Suprapubic skin (tissue), 4 donors: ENCODE results near the gene RPUSD1. TPM values are rescaled to one million over a fixed set of nuclear protein-coding genes. Genes with fewer than 3 reads are reported as not detected.

Source experiments
- DNase-seq, 2 donors: peaks; one replicate each; pipeline ENCODE4 v3.0.0-alpha.2; 2019; ENCODE audit warnings: low spot score in 2 of 2
- H3K27ac ChIP-seq: fragments of 200-600 bp; sonication (generic); one replicate; pipeline ENCODE4 v1.5.1; 2019
- H3K27me3 ChIP-seq: fragments of 200-600 bp; sonication (generic); one replicate; pipeline ENCODE4 v1.5.1; 2019
- H3K36me3 ChIP-seq: fragments of 200-600 bp; sonication (generic); one replicate; pipeline ENCODE4 v1.5.1; 2019
- H3K4me1 ChIP-seq: fragments of 200-600 bp; sonication (generic); one replicate; pipeline ENCODE4 v1.5.1; 2019
- H3K4me3 ChIP-seq: fragments of 200-600 bp; sonication (generic); one replicate; pipeline ENCODE4 v1.5.1; 2019; ENCODE audit warnings: mild to moderate bottlenecking
- H3K9me3 ChIP-seq: fragments of 200-600 bp; sonication (generic); one replicate; pipeline ENCODE4 v1.5.1; 2019
- EP300 ChIP-seq: sonication (generic); formaldehyde crosslinking; IDR thresholded peaks from one replicate; pipeline ENCODE4 v1.6.1; 2017; ENCODE audit warnings: antibody characterized with exemption
- POLR2A ChIP-seq, 2 donors: fragments of 450-650 bp; IDR thresholded peaks; one replicate each; pipeline ENCODE4 v1.6.1; 2017; ENCODE audit warnings: antibody characterized with exemption in 2 of 2, mild to moderate bottlenecking in 2 of 2, moderate library complexity in 2 of 2
- POLR2AphosphoS5 ChIP-seq, 3 donors: sonication (generic); formaldehyde crosslinking; IDR thresholded peaks; one replicate each; pipeline ENCODE4 v1.6.1; 2017; ENCODE audit warnings: antibody characterized with exemption in 3 of 3
- WGBS: methylation state at CpG from one replicate; pipeline ENCODE4 v1.1.5; 2018; 5-methylcytosine and 5-hydroxymethylcytosine counted together
- total RNA-seq, 4 donors: library from RNA; depleted of rRNA; stranded (reverse); fragments of >200 nt; gene quantifications; one replicate each; pipeline ENCODE4 v1.1.0, GENCODE V29; 2016
- TF ChIP-seq, protein P1 (sequence below), 2 donors: fragments of 200-600 bp in 1 of 2; fragments of 450-650 bp in 1 of 2; sonication (generic) in 1 of 2; IDR thresholded peaks; one replicate each; pipeline ENCODE4 v1.5.1; 2016 to 2019; ENCODE audit warnings: antibody characterized with exemption in 2 of 2, mild to moderate bottlenecking in 1 of 2, moderate library complexity in 1 of 2

The RPUSD1 gene
- total RNA-seq, 4 donors from 2014 or later, result 13.6 to 27.1 (median 21.8) TPM

DNA sequence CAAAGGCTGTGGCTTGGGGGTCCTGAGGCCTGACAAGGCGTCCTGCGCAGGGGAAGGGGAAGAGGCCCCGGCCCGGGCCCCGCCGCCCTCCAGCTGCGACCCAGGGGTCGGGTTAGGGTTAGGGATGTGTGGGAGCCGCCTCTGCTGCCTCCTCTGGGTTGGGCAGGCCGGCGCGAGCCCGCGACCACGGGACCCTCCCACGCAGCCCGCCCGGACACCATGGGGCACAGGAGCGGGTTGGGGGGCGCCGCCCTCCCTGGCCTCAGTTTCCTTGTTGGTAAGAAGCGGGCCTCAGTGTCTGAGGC is 47.8 kb downstream of the RPUSD1 start:
- peaks cover 23% of the 10 kb centered on the region for H3K4me1 ChIP-seq
- H3K36me3 ChIP-seq, result peaks cover 28% of the 10 kb centered on the region
- H3K4me3 ChIP-seq, result peak overlapping the region; percentile 93
- WGBS, result no CpG with 5 or more reads among the region's 22 CpGs
- no peaks in the 10 kb centered on the region for H3K9me3 ChIP-seq
- TF ChIP-seq POLR2A (IDR thresholded peaks at IDR 0.05) (no peak), POLR2AphosphoS5 (IDR thresholded peaks at IDR 0.05) (no peak), EP300 (no peak)
- TF ChIP-seq, protein P1, sequence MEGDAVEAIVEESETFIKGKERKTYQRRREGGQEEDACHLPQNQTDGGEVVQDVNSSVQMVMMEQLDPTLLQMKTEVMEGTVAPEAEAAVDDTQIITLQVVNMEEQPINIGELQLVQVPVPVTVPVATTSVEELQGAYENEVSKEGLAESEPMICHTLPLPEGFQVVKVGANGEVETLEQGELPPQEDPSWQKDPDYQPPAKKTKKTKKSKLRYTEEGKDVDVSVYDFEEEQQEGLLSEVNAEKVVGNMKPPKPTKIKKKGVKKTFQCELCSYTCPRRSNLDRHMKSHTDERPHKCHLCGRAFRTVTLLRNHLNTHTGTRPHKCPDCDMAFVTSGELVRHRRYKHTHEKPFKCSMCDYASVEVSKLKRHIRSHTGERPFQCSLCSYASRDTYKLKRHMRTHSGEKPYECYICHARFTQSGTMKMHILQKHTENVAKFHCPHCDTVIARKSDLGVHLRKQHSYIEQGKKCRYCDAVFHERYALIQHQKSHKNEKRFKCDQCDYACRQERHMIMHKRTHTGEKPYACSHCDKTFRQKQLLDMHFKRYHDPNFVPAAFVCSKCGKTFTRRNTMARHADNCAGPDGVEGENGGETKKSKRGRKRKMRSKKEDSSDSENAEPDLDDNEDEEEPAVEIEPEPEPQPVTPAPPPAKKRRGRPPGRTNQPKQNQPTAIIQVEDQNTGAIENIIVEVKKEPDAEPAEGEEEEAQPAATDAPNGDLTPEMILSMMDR (IDR thresholded peaks at IDR 0.05), result no peak
- H3K27ac ChIP-seq, result peak overlapping the region; percentile 16
- DNase-seq, result no peak
- H3K27me3 ChIP-seq, result peaks cover 3% of the 10 kb centered on the region

DNA sequence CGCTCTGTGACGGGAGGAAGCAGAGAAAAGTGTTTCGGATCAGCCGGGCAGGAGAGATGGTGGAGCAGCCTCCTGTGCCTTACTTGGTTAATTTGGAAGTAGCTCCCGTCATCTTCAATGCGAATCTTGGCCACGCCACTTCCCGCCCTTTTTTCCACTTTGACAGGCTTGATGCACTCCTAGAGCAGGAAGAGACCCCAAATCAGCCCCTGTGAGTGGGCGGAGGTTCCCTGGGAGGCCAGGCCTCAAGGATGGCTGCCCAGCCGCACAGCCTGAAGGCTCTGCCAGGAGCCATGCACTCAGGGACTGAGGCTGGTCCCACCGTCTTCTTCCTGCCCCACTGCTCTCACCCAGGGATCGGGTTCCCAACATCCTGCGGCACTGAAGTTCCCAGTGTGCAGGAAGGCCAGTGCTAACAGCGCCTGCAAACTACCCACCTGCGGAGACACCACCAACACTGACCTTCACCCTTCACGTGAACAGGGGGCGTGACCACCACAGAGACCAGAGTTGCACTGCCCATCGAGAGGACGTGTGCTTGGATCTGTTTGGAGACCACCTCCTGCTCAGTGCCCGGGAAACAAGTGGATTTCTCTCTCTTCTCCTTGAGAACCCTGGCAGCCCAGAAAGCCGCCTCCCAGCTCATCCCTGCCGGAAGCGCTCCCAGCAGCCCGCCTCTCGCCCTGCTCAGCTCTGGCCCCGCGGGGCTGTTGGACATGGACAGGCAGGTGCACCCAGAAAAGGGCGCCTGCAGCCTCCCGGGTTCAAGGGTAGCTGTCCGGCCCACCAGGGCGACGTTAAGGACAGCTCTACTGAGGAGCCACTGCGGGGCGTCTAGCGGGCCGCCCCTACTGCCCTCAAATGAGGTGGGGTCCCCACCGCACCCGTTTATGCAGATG is 48.4 kb downstream of the RPUSD1 start:
- H3K9me3 ChIP-seq, result no peaks in the 10 kb centered on the region
- no peak overlapping the region for H3K27ac ChIP-seq
- H3K36me3 ChIP-seq, result peaks cover 34% of the 10 kb centered on the region
- H3K27me3 ChIP-seq, result peaks cover 3% of the 10 kb centered on the region
- H3K4me3 ChIP-seq, result peak overlapping the region; percentile 93
- TF ChIP-seq, protein P1 (IDR thresholded peaks at IDR 0.05), result no peak
- TF ChIP-seq POLR2AphosphoS5 (IDR thresholded peaks at IDR 0.05) (no peak), EP300 (no peak), POLR2A (IDR thresholded peaks at IDR 0.05) (no peak)
- peaks cover 23% of the 10 kb centered on the region for H3K4me1 ChIP-seq
- 80% methylated on average over 18 of the region's 38 CpGs for WGBS
- no peak for DNase-seq

DNA sequence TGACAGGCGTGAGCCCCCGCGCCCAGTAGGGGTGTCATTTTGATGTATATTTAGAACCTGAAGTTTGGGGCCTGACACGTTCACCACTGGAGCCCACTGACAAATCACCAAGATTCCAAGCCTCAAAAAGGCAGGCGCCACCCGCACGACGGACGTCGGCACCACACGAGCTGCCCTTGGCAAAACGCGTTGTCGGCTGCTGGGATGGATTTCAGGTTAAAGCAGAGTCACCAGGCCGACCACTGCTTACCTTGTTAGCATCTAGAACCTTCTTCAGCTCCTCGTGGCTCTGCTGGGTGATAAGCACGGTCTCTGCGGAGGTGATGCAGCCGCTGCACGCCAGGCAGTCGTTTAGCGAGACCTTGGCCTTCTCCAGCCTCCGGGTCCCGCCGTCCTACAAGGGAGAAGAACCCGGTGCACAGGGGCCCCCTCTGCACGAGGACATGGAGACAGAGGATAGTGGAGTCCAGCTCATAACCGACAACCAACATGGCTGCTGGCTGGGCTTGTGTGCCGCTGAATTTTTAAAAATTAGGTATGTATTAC is 51.2 kb downstream of the RPUSD1 start:
- Histone ChIP-seq H3K9me3 (no peaks in the 10 kb centered on the region), H3K27me3 (no peaks in the 10 kb centered on the region), H3K27ac (no peak overlapping the region), H3K4me1 (peaks cover 23% of the 10 kb centered on the region), H3K36me3 (peaks cover 62% of the 10 kb centered on the region), H3K4me3 (no peak overlapping the region)
- no peak for DNase-seq
- TF ChIP-seq POLR2A (IDR thresholded peaks at IDR 0.05), result no peak
- TF ChIP-seq POLR2AphosphoS5 (IDR thresholded peaks at IDR 0.05), result no peak
- TF ChIP-seq, protein P1 (IDR thresholded peaks at IDR 0.05), result no peak
- no peak for TF ChIP-seq EP300
- 97% methylated on average over 29 of the region's 29 CpGs for WGBS

DNA sequence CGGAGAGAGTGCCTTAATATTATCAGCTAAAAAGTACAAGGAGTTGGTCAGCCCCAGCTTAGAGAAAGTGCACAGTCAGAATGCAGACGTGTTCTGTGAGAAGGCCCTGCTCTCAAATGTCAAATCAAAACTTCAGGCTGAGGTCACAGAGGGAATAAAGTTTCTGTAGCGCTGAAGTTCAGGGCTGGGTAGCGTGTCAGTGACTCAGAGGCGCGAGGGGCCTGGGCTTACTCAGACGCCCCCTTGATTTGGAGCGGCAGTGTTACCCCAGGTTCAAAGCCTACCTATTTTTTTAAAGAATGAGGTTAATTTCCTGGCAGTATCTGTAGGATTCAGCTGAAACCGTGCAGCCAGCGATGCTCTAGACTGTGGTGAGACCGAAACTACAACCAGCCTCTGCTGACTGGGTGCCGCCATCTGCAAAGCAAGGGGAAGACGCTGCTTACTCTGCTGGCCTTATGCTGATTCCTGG is 52.2 kb downstream of the RPUSD1 start:
- no peak for TF ChIP-seq POLR2AphosphoS5 (IDR thresholded peaks at IDR 0.05)
- TF ChIP-seq, protein P1 (IDR thresholded peaks at IDR 0.05), result no peak
- TF ChIP-seq EP300, result no peak
- no peak for TF ChIP-seq POLR2A (IDR thresholded peaks at IDR 0.05)
- DNase-seq, result no peak
- Histone ChIP-seq H3K27ac (no peak overlapping the region), H3K4me3 (no peak overlapping the region), H3K4me1 (peaks cover 18% of the 10 kb centered on the region), H3K27me3 (no peaks in the 10 kb centered on the region), H3K36me3 (peaks cover 72% of the 10 kb centered on the region), H3K9me3 (no peaks in the 10 kb centered on the region)
- 95% methylated on average over 13 of the region's 13 CpGs for WGBS
